Glomerular visceral epithelial cell (primary cell): ENCODE results near the gene SYNGR3.

Source experiments
- DNase-seq: peaks from one replicate; pipeline ENCODE4 v3.0.0-alpha.2; 2016; ENCODE audit errors: extremely low spot score

SYNGR3 gene

GRCh38 chr16:1992704-1993317 is 3.0 kb downstream of the SYNGR3 start:
- DNase-seq = no peak

GRCh38 chr16:1993731-1994131 is 4.0 kb downstream of the SYNGR3 start:
- DNase-seq = peak; percentile 69

- no peak for DNase-seq
Observed at GRCh38 chr16:1997494-1998359, 8.0 kb downstream of the SYNGR3 start.

- no peak for DNase-seq
Observed at GRCh38 chr16:1998360-1998835, 8.6 kb downstream of the SYNGR3 start.

- no peak for DNase-seq
Observed at GRCh38 chr16:1998852-1999801, 9.4 kb downstream of the SYNGR3 start.

- DNase-seq = no peak
Observed at GRCh38 chr16:1999866-2000514, 10.2 kb downstream of the SYNGR3 start.

- DNase-seq = no peak
Observed at GRCh38 chr16:2001035-2001434, 11.3 kb downstream of the SYNGR3 start.

GRCh38 chr16:2001456-2002355 is 11.9 kb downstream of the SYNGR3 start:
- no peak for DNase-seq

- no peak for DNase-seq
Observed at GRCh38 chr16:2002406-2003230, 12.8 kb downstream of the SYNGR3 start.

- DNase-seq = no peak
Observed at GRCh38 chr16:2003231-2003826, 13.6 kb downstream of the SYNGR3 start.

GRCh38 chr16:2003827-2004641 is 14.3 kb downstream of the SYNGR3 start:
- DNase-seq = peak; percentile 73

- no peak for DNase-seq
Observed at GRCh38 chr16:2004795-2005517, 15.2 kb downstream of the SYNGR3 start.

- no peak for DNase-seq
Observed at GRCh38 chr16:2005646-2006045, 15.9 kb downstream of the SYNGR3 start.

- no peak for DNase-seq
Observed at GRCh38 chr16:2006317-2006716, 16.5 kb downstream of the SYNGR3 start.

- no peak for DNase-seq
Observed at GRCh38 chr16:2007081-2007836, 17.5 kb downstream of the SYNGR3 start.

GRCh38 chr16:2008009-2008526 is 18.3 kb downstream of the SYNGR3 start:
- DNase-seq = peak; percentile 84
